Mucosa of stomach (tissue), 1 donor: ENCODE data around the gene PGRMC2.
"Not testable (repeated sequence)": the region's sequence is repeated elsewhere in the genome, so short reads cannot be mapped to it uniquely, and the experiment has no call there.

Experiments used
- H3K27me3 ChIP-seq: one replicate; pipeline ENCODE4 v1.7.0; 2013; ENCODE audit warnings: mild to moderate bottlenecking, low read length; ENCODE audit not compliant: control insufficient read depth, insufficient read depth
- H3K36me3 ChIP-seq: one replicate; pipeline ENCODE4 v1.7.0; 2013; ENCODE audit warnings: low read length; ENCODE audit not compliant: control insufficient read depth, insufficient read depth
- H3K4me1 ChIP-seq: one replicate; pipeline ENCODE4 v1.7.0; 2013; ENCODE audit warnings: mild to moderate bottlenecking, low read length; ENCODE audit not compliant: control insufficient read depth, insufficient read depth
- H3K4me3 ChIP-seq: one replicate; pipeline ENCODE4 v1.7.0; 2013; ENCODE audit warnings: low read length
- H3K9ac ChIP-seq: one replicate; pipeline ENCODE4 v1.7.0; 2013; ENCODE audit warnings: mild to moderate bottlenecking, low read length, moderate library complexity
- H3K9me3 ChIP-seq: one replicate; pipeline ENCODE4 v1.7.0; 2013; ENCODE audit warnings: mild to moderate bottlenecking, low read length, moderate library complexity; ENCODE audit not compliant: control insufficient read depth
- donor health status: Pancreatic carcinoma.

PGRMC2 gene

GRCh38 chr4:128258166-128258565 is 29.4 kb downstream of the PGRMC2 start:
- H3K4me3 ChIP-seq, H3K4me1 ChIP-seq, H3K27me3 ChIP-seq, H3K9ac ChIP-seq, H3K36me3 ChIP-seq, H3K9me3 ChIP-seq: not testable (repeated sequence)

GRCh38 chr4:128256539-128256938 is 31.1 kb downstream of the PGRMC2 start:
- Histone ChIP-seq H3K36me3 (no peaks in the 10 kb centered on the region), H3K27me3 (no peaks in the 10 kb centered on the region), H3K4me3 (no peak overlapping the region), H3K9ac (no peak overlapping the region), H3K9me3 (no peaks in the 10 kb centered on the region), H3K4me1 (peaks cover 5% of the 10 kb centered on the region)

GRCh38 chr4:128255906-128256305 is 31.7 kb downstream of the PGRMC2 start:
- Histone ChIP-seq H3K27me3 (no peaks in the 10 kb centered on the region), H3K36me3 (no peaks in the 10 kb centered on the region), H3K9me3 (no peaks in the 10 kb centered on the region), H3K4me3 (no peak overlapping the region), H3K4me1 (peaks cover 5% of the 10 kb centered on the region), H3K9ac (no peak overlapping the region)

- no peaks in the 10 kb centered on the region for H3K9me3 ChIP-seq
- H3K27me3 ChIP-seq: no peaks in the 10 kb centered on the region
- H3K4me3 ChIP-seq: no peak overlapping the region
- H3K36me3 ChIP-seq: no peaks in the 10 kb centered on the region
- no peak overlapping the region for H3K9ac ChIP-seq
- H3K4me1 ChIP-seq: no peaks in the 10 kb centered on the region
Observed at GRCh38 chr4:128249787-128250668, 37.6 kb downstream of the PGRMC2 start.

GRCh38 chr4:128247906-128248305 is 39.7 kb downstream of the PGRMC2 start:
- no peaks in the 10 kb centered on the region for H3K9me3 ChIP-seq
- H3K4me1 ChIP-seq: no peaks in the 10 kb centered on the region
- no peaks in the 10 kb centered on the region for H3K27me3 ChIP-seq
- H3K4me3 ChIP-seq: no peak overlapping the region
- no peak overlapping the region for H3K9ac ChIP-seq
- no peaks in the 10 kb centered on the region for H3K36me3 ChIP-seq

GRCh38 chr4:128245391-128245790 is 42.2 kb downstream of the PGRMC2 start:
- not testable (repeated sequence) for H3K4me1 ChIP-seq, H3K4me3 ChIP-seq, H3K36me3 ChIP-seq

GRCh38 chr4:128244379-128244778 is 43.2 kb downstream of the PGRMC2 start:
- Histone ChIP-seq H3K9me3 (no peaks in the 10 kb centered on the region), H3K4me1 (no peaks in the 10 kb centered on the region), H3K36me3 (no peaks in the 10 kb centered on the region)

More at GRCh38 chr4:128245391-128245790, 42.2 kb downstream of the PGRMC2 start:
- H3K9ac ChIP-seq, H3K27me3 ChIP-seq, H3K9me3 ChIP-seq: not testable (repeated sequence)

GRCh38 chr4:128242601-128243000 is 45.0 kb downstream of the PGRMC2 start:
- Histone ChIP-seq H3K27me3 (no peaks in the 10 kb centered on the region), H3K4me3 (no peak overlapping the region), H3K9me3 (no peaks in the 10 kb centered on the region), H3K36me3 (no peaks in the 10 kb centered on the region), H3K9ac (no peak overlapping the region), H3K4me1 (no peaks in the 10 kb centered on the region)

More at GRCh38 chr4:128244379-128244778, 43.2 kb downstream of the PGRMC2 start:
- Histone ChIP-seq H3K27me3 (no peaks in the 10 kb centered on the region), H3K9ac (no peak overlapping the region), H3K4me3 (no peak overlapping the region)

- Histone ChIP-seq H3K4me3 (no peak overlapping the region), H3K27me3 (no peaks in the 10 kb centered on the region), H3K4me1 (no peaks in the 10 kb centered on the region), H3K9ac (no peak overlapping the region), H3K9me3 (no peaks in the 10 kb centered on the region), H3K36me3 (no peaks in the 10 kb centered on the region)
Observed at GRCh38 chr4:128241981-128242380, 45.6 kb downstream of the PGRMC2 start.

- H3K4me3 ChIP-seq: no peak overlapping the region
- H3K9ac ChIP-seq: no peak overlapping the region
- no peaks in the 10 kb centered on the region for H3K4me1 ChIP-seq
- H3K36me3 ChIP-seq: no peaks in the 10 kb centered on the region
- H3K27me3 ChIP-seq: no peaks in the 10 kb centered on the region
- H3K9me3 ChIP-seq: no peaks in the 10 kb centered on the region
Observed at GRCh38 chr4:128241425-128241913, 46.1 kb downstream of the PGRMC2 start.

GRCh38 chr4:128241019-128241418 is 46.6 kb downstream of the PGRMC2 start:
- no peaks in the 10 kb centered on the region for H3K36me3 ChIP-seq
- H3K9me3 ChIP-seq: no peaks in the 10 kb centered on the region

GRCh38 chr4:128234836-128235235 is 52.8 kb downstream of the PGRMC2 start:
- no peaks in the 10 kb centered on the region for H3K4me1 ChIP-seq

More at GRCh38 chr4:128241019-128241418, 46.6 kb downstream of the PGRMC2 start:
- Histone ChIP-seq H3K4me3 (no peak overlapping the region), H3K4me1 (no peaks in the 10 kb centered on the region), H3K27me3 (no peaks in the 10 kb centered on the region), H3K9ac (no peak overlapping the region)

More at GRCh38 chr4:128234836-128235235, 52.8 kb downstream of the PGRMC2 start:
- Histone ChIP-seq H3K36me3 (no peaks in the 10 kb centered on the region), H3K9ac (no peak overlapping the region), H3K9me3 (no peaks in the 10 kb centered on the region), H3K27me3 (no peaks in the 10 kb centered on the region), H3K4me3 (no peak overlapping the region)
